Parathyroid adenoma (tissue), 2 donors: ENCODE data around the gene RNF113A.

ENCODE experiments used
- H2AFZ ChIP-seq: fragments of 300-600 bp; sonication (generic); one replicate; pipeline ENCODE4 v1.7.0; 2017; ENCODE audit warnings: antibody characterized with exemption, mild to moderate bottlenecking
- H3K27ac ChIP-seq: fragments of 300-600 bp; sonication (generic); one replicate; pipeline ENCODE4 v1.7.0; 2017
- H3K27me3 ChIP-seq: fragments of 300-600 bp; sonication (generic); one replicate; pipeline ENCODE4 v1.7.0; 2017; ENCODE audit warnings: low read length; ENCODE audit not compliant: control insufficient read depth, insufficient read depth
- H3K36me3 ChIP-seq: fragments of 300-600 bp; sonication (generic); one replicate; pipeline ENCODE4 v1.7.0; 2017; ENCODE audit warnings: low read length; ENCODE audit not compliant: control insufficient read depth, insufficient read depth
- H3K4me1 ChIP-seq: fragments of 300-600 bp; sonication (generic); one replicate; pipeline ENCODE4 v1.7.0; 2017; ENCODE audit warnings: control low read depth
- H3K4me2 ChIP-seq: fragments of 300-600 bp; sonication (generic); one replicate; pipeline ENCODE4 v1.7.0; 2017; ENCODE audit warnings: low read length
- H3K4me3 ChIP-seq: fragments of 300-600 bp; sonication (generic); one replicate; pipeline ENCODE4 v1.7.0; 2017; ENCODE audit warnings: low read depth, low read length
- H3K79me2 ChIP-seq: fragments of 300-600 bp; sonication (generic); one replicate; pipeline ENCODE4 v1.7.0; 2017; ENCODE audit warnings: control low read depth
- H3K9ac ChIP-seq: fragments of 300-600 bp; sonication (generic); one replicate; pipeline ENCODE4 v1.7.0; 2017; ENCODE audit warnings: mild to moderate bottlenecking
- H3K9me3 ChIP-seq: fragments of 300-600 bp; sonication (generic); one replicate; pipeline ENCODE4 v1.7.0; 2017; ENCODE audit warnings: low read length; ENCODE audit not compliant: control insufficient read depth
- CTCF ChIP-seq: fragments of 300-600 bp; sonication (generic); IDR thresholded peaks from one replicate; pipeline ENCODE4 v1.7.0; 2017; ENCODE audit warnings: antibody characterized with exemption, mild to moderate bottlenecking
- donor health status: primary hyperparathyroidism.

Gene RNF113A

DNA sequence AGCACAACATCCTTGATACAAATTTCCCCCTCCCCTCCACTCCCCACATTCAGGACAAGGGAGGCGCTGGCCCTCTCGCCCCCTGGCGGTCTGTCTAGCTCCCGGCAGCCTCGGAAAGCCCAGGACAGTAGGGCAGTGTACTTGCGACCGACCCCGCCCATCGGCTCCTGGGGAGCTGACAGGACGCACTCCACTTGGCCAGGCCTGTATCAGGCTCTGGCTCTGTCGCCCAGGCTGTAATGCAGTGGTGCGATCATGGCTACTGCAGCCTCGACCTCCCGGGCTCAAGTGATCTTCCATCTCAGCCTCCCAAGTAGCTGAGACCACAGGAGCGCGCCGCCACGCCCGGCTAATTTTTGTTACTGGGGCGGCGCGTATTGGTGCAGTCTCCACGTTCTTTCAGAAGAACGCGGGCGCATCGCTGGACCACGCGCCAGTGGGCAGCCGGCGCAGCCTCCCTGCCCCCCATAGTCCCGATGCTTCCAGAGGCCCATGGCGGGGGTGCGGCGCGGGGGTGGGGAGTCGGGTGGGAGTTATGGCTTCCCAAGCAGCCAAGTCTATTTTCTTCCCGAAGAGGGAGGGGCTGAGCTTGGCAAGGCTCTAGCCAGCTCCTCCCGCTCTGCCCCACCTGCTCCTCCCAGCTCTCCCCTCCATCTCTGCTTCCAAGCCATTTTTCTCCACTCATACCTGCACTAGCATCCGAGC is 16.3 kb upstream of the RNF113A start:
- H3K9me3 ChIP-seq: no peaks in the 10 kb centered on the region
- no peaks in the 10 kb centered on the region for H3K4me1 ChIP-seq
- no peak overlapping the region for H3K4me3 ChIP-seq
- peak overlapping the region; percentile 86 for H2AFZ ChIP-seq
- H3K36me3 ChIP-seq: no peaks in the 10 kb centered on the region
- no peak overlapping the region for H3K9ac ChIP-seq
- H3K27me3 ChIP-seq: no peaks in the 10 kb centered on the region
- H3K79me2 ChIP-seq: no peaks in the 10 kb centered on the region
- TF ChIP-seq CTCF: peak; percentile 36
- peak overlapping the region; percentile 53 for H3K4me2 ChIP-seq
- no peak overlapping the region for H3K27ac ChIP-seq

DNA sequence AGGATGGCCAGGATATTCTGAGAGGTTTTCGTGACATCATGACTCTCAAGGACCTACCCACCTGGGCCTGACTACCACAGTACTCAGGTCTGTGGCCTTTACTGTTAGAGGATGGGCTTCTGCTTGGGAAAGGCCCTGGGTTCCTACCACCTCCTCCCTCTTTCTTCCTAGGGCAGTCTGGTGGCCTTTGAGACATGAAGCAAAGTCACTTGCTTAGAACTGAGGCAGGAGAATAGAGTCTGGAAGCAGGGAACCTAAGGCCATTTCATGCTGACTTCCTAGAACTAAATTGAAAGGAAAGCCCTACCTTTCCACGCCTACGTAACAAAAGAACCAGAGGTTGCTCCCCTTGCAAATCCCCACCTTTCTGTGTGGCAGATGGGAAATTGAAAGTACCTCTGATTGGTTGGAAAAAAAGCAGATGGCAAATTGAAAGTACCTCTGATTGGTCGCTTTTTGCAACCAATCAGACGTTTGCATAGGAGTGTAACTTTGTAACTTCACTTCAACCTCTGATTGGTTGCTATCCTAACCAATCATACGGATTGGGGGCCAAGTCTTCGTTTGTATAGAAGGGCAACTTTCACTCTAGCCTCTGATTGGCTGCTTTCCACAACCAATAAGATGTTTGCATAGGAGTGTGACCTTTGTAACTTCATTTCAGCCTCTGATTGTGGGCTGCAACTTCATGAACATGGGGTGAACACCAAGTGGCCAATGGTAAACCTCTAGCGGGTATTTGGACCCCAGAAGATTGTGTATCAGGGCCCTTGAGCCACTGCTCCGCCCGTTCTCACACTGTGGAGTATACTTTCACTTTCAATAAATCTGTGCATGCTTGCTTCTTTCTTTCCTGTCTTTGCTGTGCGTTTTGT is 14.3 kb upstream of the RNF113A start:
- no peak overlapping the region for H3K9ac ChIP-seq

GRCh38 chrX:119880552-119881437 is 9.3 kb upstream of the RNF113A start:
- Histone ChIP-seq H3K27ac (no peak overlapping the region), H3K79me2 (no peaks in the 10 kb centered on the region), H3K4me2 (no peak overlapping the region), H3K9me3 (no peaks in the 10 kb centered on the region), H2AFZ (no peak overlapping the region), H3K36me3 (no peaks in the 10 kb centered on the region), H3K9ac (no peak overlapping the region), H3K4me3 (no peak overlapping the region), H3K4me1 (no peaks in the 10 kb centered on the region), H3K27me3 (no peaks in the 10 kb centered on the region)
- peak; percentile 42 for TF ChIP-seq CTCF

More for the DNA sequence above, 14.3 kb upstream of the RNF113A start:
- H3K27ac ChIP-seq: no peak overlapping the region
- H3K4me2 ChIP-seq: no peak overlapping the region
- no peaks in the 10 kb centered on the region for H3K9me3 ChIP-seq
- no peaks in the 10 kb centered on the region for H3K79me2 ChIP-seq
- no peaks in the 10 kb centered on the region for H3K27me3 ChIP-seq
- H2AFZ ChIP-seq: no peak overlapping the region
- TF ChIP-seq CTCF: no peak
- H3K4me1 ChIP-seq: no peaks in the 10 kb centered on the region
- H3K36me3 ChIP-seq: no peaks in the 10 kb centered on the region
- no peak overlapping the region for H3K4me3 ChIP-seq

- H3K4me3 ChIP-seq: no peak overlapping the region
- no peaks in the 10 kb centered on the region for H3K79me2 ChIP-seq
- no peak overlapping the region for H3K4me2 ChIP-seq
- H2AFZ ChIP-seq: no peak overlapping the region
- no peaks in the 10 kb centered on the region for H3K4me1 ChIP-seq
- no peaks in the 10 kb centered on the region for H3K27me3 ChIP-seq
- H3K36me3 ChIP-seq: no peaks in the 10 kb centered on the region
- H3K9ac ChIP-seq: no peak overlapping the region
- no peaks in the 10 kb centered on the region for H3K9me3 ChIP-seq
- no peak for TF ChIP-seq CTCF
- H3K27ac ChIP-seq: no peak overlapping the region
Measured at GRCh38 chrX:119880076-119880475, 8.5 kb upstream of the RNF113A start.
